ENCODE results near the gene CCDC88C. TPM values are rescaled to one million over a fixed set of nuclear protein-coding genes. Genes with fewer than 3 reads are reported as not detected.

Gene CCDC88C
- total RNA-seq, 6 donors from 2014 or later = 33.1 to 119 (median 54.5) TPM

- peaks cover 5 to 40% (median 20%) of the 10 kb centered on the region in 4 donors for H3K4me1 ChIP-seq
- DNase-seq = no peak
- TF ChIP-seq EP300 (IDR thresholded peaks at IDR 0.05) (peak in 1 of 4 donors; percentile 15), POLR2AphosphoS5 (IDR thresholded peaks at IDR 0.05) (peak in 1 of 2 donors; percentile 23), POLR2A (IDR thresholded peaks at IDR 0.05) (no peak), CTCF (IDR thresholded peaks at IDR 0.05) (no peak)
- no peaks in the 10 kb centered on the region for H3K9me3 ChIP-seq
- peak overlapping the region in 2 of 4 donors; percentile 5 to 10 for H3K27ac ChIP-seq
- no peak overlapping the region for H3K4me3 ChIP-seq
- no peak for ATAC-seq (ENCODE audit: low FRiP score in 2 of 2)
- WGBS, 2 donors = 54 to 68% methylated on average over 5 of the region's 5 CpGs
- no peaks in the 10 kb centered on the region for H3K27me3 ChIP-seq
- H3K36me3 ChIP-seq = peaks cover 0 to 22% (median 15%) of the 10 kb centered on the region in 4 donors
Measured at GRCh38 chr14:91344096-91344495, 73.5 kb downstream of the CCDC88C start.

GRCh38 chr14:91343051-91343450, 74.6 kb downstream of the CCDC88C start:
- TF ChIP-seq POLR2A (IDR thresholded peaks at IDR 0.05) (no peak), POLR2AphosphoS5 (IDR thresholded peaks at IDR 0.05) (no peak), EP300 (IDR thresholded peaks at IDR 0.05) (no peak), CTCF (IDR thresholded peaks at IDR 0.05) (no peak)
- H3K36me3 ChIP-seq = peaks cover 0 to 31% (median 25%) of the 10 kb centered on the region in 4 donors
- H3K4me1 ChIP-seq = peaks cover 0 to 30% (median 12%) of the 10 kb centered on the region in 4 donors
- DNase-seq (no peak), ATAC-seq (ENCODE audit: low FRiP score in 2 of 2) (no peak)
- H3K4me3 ChIP-seq = no peak overlapping the region
- WGBS, 2 donors = 97 to 98% methylated on average over 11 of the region's 11 CpGs
- H3K9me3 ChIP-seq = no peaks in the 10 kb centered on the region
- no peak overlapping the region for H3K27ac ChIP-seq
- no peaks in the 10 kb centered on the region for H3K27me3 ChIP-seq

- Histone ChIP-seq H3K4me3 (no peak overlapping the region), H3K36me3 (peaks cover 0 to 38% (median 32%) of the 10 kb centered on the region in 4 donors), H3K27me3 (no peaks in the 10 kb centered on the region), H3K4me1 (peaks cover 0 to 30% (median 9%) of the 10 kb centered on the region in 4 donors), H3K27ac (no peak overlapping the region), H3K9me3 (no peaks in the 10 kb centered on the region)
- DNase-seq = no peak
- no peak for ATAC-seq (ENCODE audit: low FRiP score in 2 of 2)
- WGBS, 2 donors = 83 to 93% methylated on average over 11 to 12 of the region's 12 CpGs
- TF ChIP-seq POLR2AphosphoS5 (IDR thresholded peaks at IDR 0.05) (no peak), POLR2A (IDR thresholded peaks at IDR 0.05) (no peak)
Measured at GRCh38 chr14:91342206-91342760, 75.3 kb downstream of the CCDC88C start.

GRCh38 chr14:91341751-91342154, 75.9 kb downstream of the CCDC88C start:
- H3K4me3 ChIP-seq = no peak overlapping the region
- TF ChIP-seq POLR2A (IDR thresholded peaks at IDR 0.05) = no peak
- TF ChIP-seq POLR2AphosphoS5 (IDR thresholded peaks at IDR 0.05) = no peak
- TF ChIP-seq EP300 (IDR thresholded peaks at IDR 0.05) = no peak
- no peak for TF ChIP-seq CTCF (IDR thresholded peaks at IDR 0.05)
- 84 to 92% methylated on average over 3 to 7 of the region's 7 CpGs for WGBS, 2 donors
- peaks cover 0 to 25% (median 9%) of the 10 kb centered on the region in 4 donors for H3K4me1 ChIP-seq
- DNase-seq (no peak), ATAC-seq (ENCODE audit: low FRiP score in 2 of 2) (no peak)
- peaks cover 0 to 44% (median 35%) of the 10 kb centered on the region in 4 donors for H3K36me3 ChIP-seq
- no peaks in the 10 kb centered on the region for H3K27me3 ChIP-seq
- no peak overlapping the region for H3K27ac ChIP-seq
- no peaks in the 10 kb centered on the region for H3K9me3 ChIP-seq

- ATAC-seq (ENCODE audit: low FRiP score in 2 of 2) = no peak
- TF ChIP-seq POLR2AphosphoS5 (IDR thresholded peaks at IDR 0.05) (no peak), CTCF (IDR thresholded peaks at IDR 0.05) (no peak), EP300 (IDR thresholded peaks at IDR 0.05) (no peak), POLR2A (IDR thresholded peaks at IDR 0.05) (no peak)
- DNase-seq = no peak
- Histone ChIP-seq H3K4me3 (no peak overlapping the region), H3K9me3 (no peaks in the 10 kb centered on the region), H3K27ac (no peak overlapping the region), H3K27me3 (no peaks in the 10 kb centered on the region), H3K4me1 (peaks cover 0 to 20% (median 8%) of the 10 kb centered on the region in 4 donors), H3K36me3 (peaks cover 0 to 48% (median 37%) of the 10 kb centered on the region in 4 donors)
- WGBS, 2 donors = 94 to 100% methylated on average over 2 of the region's 2 CpGs
Measured at GRCh38 chr14:91341334-91341733, 76.3 kb downstream of the CCDC88C start.

Data from upper lobe of left lung (tissue), 6 donors.